PC-3 (cell line): ENCODE results near the gene RBM18. TPM values are rescaled to one million over a fixed set of nuclear protein-coding genes. Genes with fewer than 3 reads are reported as not detected.

Experiments used
- ATAC-seq: fragments of 200-7000 bp; cut with Tn5 transposase; 2 replicates; pipeline ENCODE4 v1.9.1; 2020; ENCODE audit warnings: mild to moderate bottlenecking, moderate library complexity
- BruUV-seq: library from RNA; stranded (reverse); fragments of 400-500 nt; replicated peaks from 2 replicates; lab custom pipeline; 2021; lab: Mats Ljungman, UMichigan
- CTCF ChIA-PET: fragments of 300-600 bp; sonication (Branson Sonifier 250); formaldehyde crosslinking; loops from one replicate; lab custom pipeline; 2022; ENCODE audit warnings: antibody characterized with exemption; lab: Charles Lee
- POLR2A ChIA-PET: fragments of 300-600 bp; sonication (Branson Sonifier 250); formaldehyde crosslinking; loops from one replicate; lab custom pipeline; 2022; ENCODE audit warnings: antibody characterized with exemption; ENCODE audit not compliant: unreplicated experiment; lab: Charles Lee
- DNase-seq: peaks from one replicate; pipeline ENCODE4 v3.0.0-alpha.2; 2015
- H2AFZ ChIP-seq: fragments of 300-600 bp; sonication (generic); 2 replicates; pipeline ENCODE4 v1.6.0; 2016; ENCODE audit warnings: antibody characterized with exemption, low read length
- H3F3A ChIP-seq: fragments of 300-600 bp; sonication (generic); one replicate; pipeline ENCODE4 v1.6.0; 2017; ENCODE audit warnings: antibody characterized with exemption, low read length, control low read depth, mild to moderate bottlenecking; ENCODE audit not compliant: unreplicated experiment
- H3K27ac ChIP-seq: fragments of 300-600 bp; sonication (generic); 2 replicates; pipeline ENCODE4 v1.5.1; 2016; ENCODE audit warnings: mild to moderate bottlenecking, low read length
- H3K27me3 ChIP-seq: fragments of 300-600 bp; sonication (generic); 2 replicates; pipeline ENCODE4 v1.6.1; 2016; ENCODE audit warnings: low read length, mixed read lengths
- H3K36me3 ChIP-seq: fragments of 300-600 bp; sonication (generic); 2 replicates; pipeline ENCODE4 v1.6.1; 2016; ENCODE audit warnings: low read depth, mixed run types, low read length, mixed read lengths
- H3K4me1 ChIP-seq: fragments of 300-600 bp; sonication (generic); 2 replicates; pipeline ENCODE4 v1.5.1; 2016; ENCODE audit warnings: low read length; ENCODE audit not compliant: insufficient read depth
- H3K4me2 ChIP-seq: fragments of 300-600 bp; sonication (generic); 2 replicates; pipeline ENCODE4 v1.6.0; 2016; ENCODE audit warnings: low read length
- H3K4me3 ChIP-seq: fragments of 300-600 bp; sonication (generic); 2 replicates; pipeline ENCODE4 v1.5.1; 2016; ENCODE audit warnings: mild to moderate bottlenecking, low read length, mixed read lengths
- H3K79me2 ChIP-seq: fragments of 300-600 bp; sonication (generic); 2 replicates; pipeline ENCODE4 v1.6.1; 2017; ENCODE audit warnings: low read length, mixed read lengths
- H3K9ac ChIP-seq: fragments of 300-600 bp; sonication (generic); 2 replicates; pipeline ENCODE4 v1.6.0; 2016; ENCODE audit warnings: mild to moderate bottlenecking, low read length
- H3K9me2 ChIP-seq: fragments of 300-600 bp; sonication (generic); replicated peaks from 2 replicates; pipeline ENCODE4 v1.6.1; 2016; ENCODE audit warnings: mixed run types, low read length, mixed read lengths
- H3K9me3 ChIP-seq: fragments of 300-600 bp; sonication (generic); 2 replicates; pipeline ENCODE4 v1.6.1; 2016; ENCODE audit warnings: low read length, mixed read lengths
- H4K20me1 ChIP-seq: fragments of 300-600 bp; sonication (generic); 2 replicates; pipeline ENCODE4 v1.6.1; 2016; ENCODE audit warnings: low read length, mixed read lengths
- CTCF ChIP-seq: fragments of 300-600 bp; sonication (generic); conservative IDR thresholded peaks from 2 replicates; pipeline ENCODE4 v1.5.1; 2017; ENCODE audit warnings: antibody characterized with exemption, low read depth, mild to moderate bottlenecking, low read length
- EZH2 ChIP-seq: fragments of 300-600 bp; sonication (generic); IDR thresholded peaks from one replicate; pipeline ENCODE4 v1.6.1; 2017; ENCODE audit warnings: antibody characterized with exemption, mild to moderate bottlenecking, low read length; ENCODE audit not compliant: unreplicated experiment
- EZH2phosphoT487 ChIP-seq: fragments of 300-600 bp; sonication (generic); IDR thresholded peaks from 2 replicates; pipeline ENCODE4 v1.6.1; 2018; ENCODE audit warnings: mild to moderate bottlenecking, antibody characterized with exemption, low read length, borderline replicate concordance
- intact Hi-C: fragments of 100-400 bp; cut with micrococcal nuclease; formaldehyde crosslinking; loops from 2 replicates; pipeline ENCODE4 v1.9.0; 2023
- total RNA-seq: library from RNA; depleted of rRNA; stranded (reverse); fragments of >200 nt; gene quantifications from 2 replicates; pipeline ENCODE4 v1.2.3, GENCODE V29; 2014

RBM18 gene
- total RNA-seq, 1 experiment from 2014 or later = 8.3 TPM

GRCh38 chr9:122252796-122253195 is 11.8 kb downstream of the RBM18 start:
- ChIA-PET CTCF (no interaction called here), POLR2A (no interaction called here)
- H3K36me3 ChIP-seq = peaks cover 19% of the 10 kb centered on the region
- no peaks in the 10 kb centered on the region for H3K9me2 ChIP-seq
- H3K4me3 ChIP-seq = no peak overlapping the region
- H3K27me3 ChIP-seq = no peaks in the 10 kb centered on the region
- ATAC-seq (no peak), DNase-seq (no peak)
- H3K4me1 ChIP-seq = peaks cover 17% of the 10 kb centered on the region
- no peaks in the 10 kb centered on the region for H3K9me3 ChIP-seq
- no TSS peak for BruUV-seq
- no peaks in the 10 kb centered on the region for H4K20me1 ChIP-seq
- no peak for TF ChIP-seq EZH2
- TF ChIP-seq EZH2phosphoT487 = no peak
- TF ChIP-seq CTCF = no peak
- peaks cover 8% of the 10 kb centered on the region; the same call in 1 of the 2 replicates for H3K79me2 ChIP-seq
- peaks cover 3% of the 10 kb centered on the region for H3F3A ChIP-seq
- no peak overlapping the region for H2AFZ ChIP-seq
- intact Hi-C loops = no loop called here
- H3K4me2 ChIP-seq = no peak overlapping the region
- H3K9ac ChIP-seq = no peak overlapping the region
- H3K27ac ChIP-seq = no peak overlapping the region

- TF ChIP-seq EZH2phosphoT487 (no peak), CTCF (no peak), EZH2 (no peak)
- peaks cover 24% of the 10 kb centered on the region for H3K36me3 ChIP-seq
- no peaks in the 10 kb centered on the region for H3K27me3 ChIP-seq
- no TSS peak for BruUV-seq
- no peak overlapping the region for H3K4me2 ChIP-seq
- H4K20me1 ChIP-seq = no peaks in the 10 kb centered on the region
- H3K9me2 ChIP-seq = no peaks in the 10 kb centered on the region
- H3F3A ChIP-seq = peaks cover 3% of the 10 kb centered on the region
- intact Hi-C loops = no loop called here
- no peak overlapping the region for H3K4me3 ChIP-seq
- peaks cover 7% of the 10 kb centered on the region; the same call in 1 of the 2 replicates for H3K79me2 ChIP-seq
- no peak overlapping the region for H3K9ac ChIP-seq
- no peak for ATAC-seq
- no peak for DNase-seq
- H3K4me1 ChIP-seq = peaks cover 21% of the 10 kb centered on the region
- CTCF ChIA-PET = no interaction called here
- H3K9me3 ChIP-seq = no peaks in the 10 kb centered on the region
- 0 out of 2 replicates have a peak overlapping the region, but pooled peaks have one; percentile 23 for H3K27ac ChIP-seq
- POLR2A ChIA-PET = no interaction called here
- H2AFZ ChIP-seq = no peak overlapping the region
Observed at GRCh38 chr9:122251351-122251750, 13.3 kb downstream of the RBM18 start.

- H3K4me3 ChIP-seq = peak overlapping the region; percentile 9; the same call in 1 of the 2 replicates
- BruUV-seq = no TSS peak
- H3F3A ChIP-seq = peaks cover 3% of the 10 kb centered on the region
- H4K20me1 ChIP-seq = no peaks in the 10 kb centered on the region
- peaks cover 21% of the 10 kb centered on the region for H3K4me1 ChIP-seq
- H3K27ac ChIP-seq = peak overlapping the region; percentile 91
- H3K79me2 ChIP-seq = peaks cover 4% of the 10 kb centered on the region; the same call in 1 of the 2 replicates
- H2AFZ ChIP-seq = no peak overlapping the region
- H3K27me3 ChIP-seq = no peaks in the 10 kb centered on the region
- H3K9ac ChIP-seq = peak overlapping the region; percentile 22
- ATAC-seq (peak; percentile 87), DNase-seq (peak; percentile 90)
- H3K36me3 ChIP-seq = peaks cover 43% of the 10 kb centered on the region
- intact Hi-C loops = no loop called here
- no peaks in the 10 kb centered on the region for H3K9me3 ChIP-seq
- ChIA-PET POLR2A (no interaction called here), CTCF (no interaction called here)
- no peaks in the 10 kb centered on the region for H3K9me2 ChIP-seq
- TF ChIP-seq EZH2phosphoT487 = no peak
- TF ChIP-seq CTCF = no peak
- no peak for TF ChIP-seq EZH2
- peak overlapping the region; percentile 42 for H3K4me2 ChIP-seq
Observed at GRCh38 chr9:122248448-122248865, 16.2 kb downstream of the RBM18 start.
